ENCODE measurements around the gene SLC20A1. TPM values are rescaled to one million over a fixed set of nuclear protein-coding genes. Genes with fewer than 3 reads are reported as not detected.
"Not testable (repeated sequence)": the region's sequence is repeated elsewhere in the genome, so short reads cannot be mapped to it uniquely, and the experiment has no call there.

The SLC20A1 gene, protein sequence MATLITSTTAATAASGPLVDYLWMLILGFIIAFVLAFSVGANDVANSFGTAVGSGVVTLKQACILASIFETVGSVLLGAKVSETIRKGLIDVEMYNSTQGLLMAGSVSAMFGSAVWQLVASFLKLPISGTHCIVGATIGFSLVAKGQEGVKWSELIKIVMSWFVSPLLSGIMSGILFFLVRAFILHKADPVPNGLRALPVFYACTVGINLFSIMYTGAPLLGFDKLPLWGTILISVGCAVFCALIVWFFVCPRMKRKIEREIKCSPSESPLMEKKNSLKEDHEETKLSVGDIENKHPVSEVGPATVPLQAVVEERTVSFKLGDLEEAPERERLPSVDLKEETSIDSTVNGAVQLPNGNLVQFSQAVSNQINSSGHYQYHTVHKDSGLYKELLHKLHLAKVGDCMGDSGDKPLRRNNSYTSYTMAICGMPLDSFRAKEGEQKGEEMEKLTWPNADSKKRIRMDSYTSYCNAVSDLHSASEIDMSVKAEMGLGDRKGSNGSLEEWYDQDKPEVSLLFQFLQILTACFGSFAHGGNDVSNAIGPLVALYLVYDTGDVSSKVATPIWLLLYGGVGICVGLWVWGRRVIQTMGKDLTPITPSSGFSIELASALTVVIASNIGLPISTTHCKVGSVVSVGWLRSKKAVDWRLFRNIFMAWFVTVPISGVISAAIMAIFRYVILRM
- total RNA-seq, result 32.9 TPM

GRCh38 chr2:112645310-112646101, at the start of gene SLC20A1:
SLC20A1 (plus strand) TSS chr2:112645939; CDS start chr2:112646829, 890 bp downstream.
- DNase-seq (ENCODE audit: low read depth in 2 of 3, low spot score in 2 of 3), result peak; percentile 93 to 97 (median 96)

DNA sequence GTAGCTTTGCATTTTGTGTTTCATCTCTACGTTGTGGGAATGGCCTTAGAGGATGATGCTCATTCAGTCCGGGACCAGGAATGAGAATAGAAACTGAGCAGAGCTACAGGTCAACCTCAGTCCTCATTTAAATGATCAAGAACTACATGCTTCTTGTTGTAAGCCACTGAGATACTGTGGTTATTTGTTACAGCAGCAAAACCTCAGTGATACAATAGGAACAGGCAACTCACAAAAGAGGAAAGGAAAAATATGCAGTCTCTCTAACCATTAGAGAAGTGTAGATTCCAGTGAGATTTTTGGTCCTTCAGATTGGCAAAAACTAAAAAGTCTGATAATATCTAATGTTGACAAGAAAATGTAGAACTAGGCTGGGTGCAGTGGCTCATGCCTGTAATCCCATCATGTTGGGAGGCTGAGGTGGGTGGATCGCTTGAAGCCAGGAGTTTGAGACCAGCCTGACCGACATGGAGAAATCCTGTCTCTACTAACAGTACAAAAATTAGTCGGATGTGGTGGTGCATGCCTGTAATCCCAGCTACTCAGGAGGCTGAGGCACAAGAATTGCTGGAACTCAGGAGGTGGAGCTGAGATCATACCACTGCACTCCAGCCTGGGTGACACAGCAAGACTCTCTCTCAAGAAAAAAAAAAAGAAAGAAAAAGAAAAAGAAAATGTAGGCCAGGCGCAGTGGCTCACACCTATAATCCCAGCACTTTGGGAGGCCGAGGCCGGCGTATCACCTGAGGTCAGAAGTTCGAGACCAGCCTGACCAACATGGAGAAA, 48.0 kb upstream of the SLC20A1 start:
- no peak for DNase-seq (ENCODE audit: low read depth in 2 of 3, low spot score in 2 of 3)

DNA sequence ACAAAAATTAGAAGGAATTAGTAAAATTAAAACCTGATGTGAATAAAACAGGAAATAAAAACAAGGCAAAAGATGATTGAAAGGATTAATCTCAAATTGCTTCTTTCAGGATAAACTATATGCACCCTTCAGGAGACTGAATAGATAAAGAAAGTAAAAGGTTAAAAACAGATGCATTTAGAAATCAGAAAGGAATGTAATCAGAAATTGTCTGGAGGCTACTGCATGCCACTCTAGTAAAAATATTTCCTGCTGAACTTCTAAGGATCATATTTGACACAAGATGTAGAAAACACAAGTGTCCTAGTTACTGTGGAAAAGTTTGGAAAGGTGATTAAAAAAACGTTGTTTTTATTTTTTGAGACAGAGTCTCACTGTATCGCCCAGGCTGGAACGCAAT, 45.1 kb upstream of the SLC20A1 start:
- DNase-seq (ENCODE audit: low read depth in 2 of 3, low spot score in 2 of 3), result no peak

GRCh38 chr2:112601754-112602153, 44.0 kb upstream of the SLC20A1 start:
- no peak for DNase-seq (ENCODE audit: low read depth in 2 of 3, low spot score in 2 of 3)

DNA sequence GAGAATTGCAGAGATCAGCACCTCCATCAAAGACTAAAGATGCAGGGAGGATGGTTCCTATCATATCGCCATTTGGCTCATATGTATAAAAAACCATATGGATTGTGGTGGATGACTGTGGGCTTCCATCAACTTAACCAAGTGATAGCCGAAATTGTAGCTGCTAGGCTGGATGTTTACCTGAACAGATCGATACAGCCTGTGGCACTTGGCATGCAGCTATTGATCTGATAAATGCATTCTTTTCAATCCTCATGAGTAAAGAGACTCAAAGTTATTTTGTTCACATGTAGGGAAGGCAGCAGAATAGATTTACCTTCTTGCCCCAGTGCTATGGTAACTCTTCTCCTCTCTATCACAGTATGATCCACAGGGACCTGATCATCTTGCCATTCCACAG, 42.8 kb upstream of the SLC20A1 start:
- DNase-seq (ENCODE audit: low read depth in 2 of 3, low spot score in 2 of 3), result no peak

DNA sequence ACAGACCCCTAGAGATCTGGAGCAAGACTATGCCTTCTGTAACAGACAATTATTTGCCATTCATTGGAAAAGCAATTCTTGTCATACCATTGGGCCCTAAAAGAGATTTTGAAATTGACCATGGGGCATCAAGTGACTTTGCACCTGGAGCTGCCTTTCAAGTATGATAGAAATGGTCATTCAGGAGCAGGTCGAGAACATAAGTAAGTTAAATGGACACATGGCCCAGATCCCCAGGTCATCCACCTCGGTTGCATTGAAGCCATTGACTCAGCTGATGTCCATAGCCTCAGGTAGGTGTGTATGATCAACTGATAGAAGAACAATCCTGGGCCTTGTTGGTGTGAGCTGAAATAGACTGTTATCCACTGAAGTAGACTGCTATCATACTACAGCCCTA, 42.0 kb upstream of the SLC20A1 start:
- no peak for DNase-seq (ENCODE audit: low read depth in 2 of 3, low spot score in 2 of 3)

- no peak for DNase-seq (ENCODE audit: low read depth in 2 of 3, low spot score in 2 of 3)
Measured at GRCh38 chr2:112604952-112605351, 40.8 kb upstream of the SLC20A1 start.

- DNase-seq (ENCODE audit: low read depth in 2 of 3, low spot score in 2 of 3), result no peak
Measured at GRCh38 chr2:112605926-112606325, 39.8 kb upstream of the SLC20A1 start.

GRCh38 chr2:112606547-112606946, 39.2 kb upstream of the SLC20A1 start:
- no peak for DNase-seq (ENCODE audit: low read depth in 2 of 3, low spot score in 2 of 3)

DNA sequence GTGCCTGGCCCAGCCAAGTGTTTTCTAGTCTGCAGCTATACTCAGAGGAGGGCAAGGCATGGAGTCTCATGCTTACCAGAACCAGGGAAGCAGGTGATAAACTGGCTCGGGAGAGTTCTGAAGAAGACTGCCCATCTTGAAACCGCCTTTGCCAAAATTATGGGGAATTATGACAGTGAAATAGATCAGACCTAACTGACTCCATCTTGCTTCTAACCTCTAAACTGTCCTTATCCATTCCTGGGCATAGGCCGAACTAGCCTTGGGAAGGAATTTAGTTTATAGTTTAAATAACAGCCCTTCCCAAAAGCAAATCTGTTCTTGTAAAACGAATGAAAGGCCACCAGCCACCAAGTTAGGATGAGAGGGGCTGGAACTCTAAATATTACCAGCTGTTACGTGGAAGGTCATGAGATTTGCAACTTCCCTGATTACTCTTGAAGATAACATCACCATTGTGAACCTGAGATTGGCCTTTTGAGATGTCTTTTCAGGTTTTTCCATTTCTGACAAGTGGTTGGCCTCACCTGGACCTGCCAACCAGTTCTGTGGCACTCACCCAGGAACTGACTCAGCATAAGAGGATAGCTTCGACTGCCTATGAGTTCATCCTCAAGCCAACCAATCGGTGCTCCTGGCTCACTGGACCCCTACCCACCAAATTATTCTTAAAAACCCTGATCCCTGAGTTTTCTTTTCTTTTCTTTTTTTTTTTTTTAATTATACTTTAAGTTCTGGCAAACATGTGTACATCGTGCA, 37.9 kb upstream of the SLC20A1 start:
- DNase-seq (ENCODE audit: low read depth in 2 of 3, low spot score in 2 of 3), result no peak

GRCh38 chr2:112609320-112609719, 36.4 kb upstream of the SLC20A1 start:
- not testable (repeated sequence) for DNase-seq (ENCODE audit: low read depth in 2 of 3, low spot score in 2 of 3)

DNA sequence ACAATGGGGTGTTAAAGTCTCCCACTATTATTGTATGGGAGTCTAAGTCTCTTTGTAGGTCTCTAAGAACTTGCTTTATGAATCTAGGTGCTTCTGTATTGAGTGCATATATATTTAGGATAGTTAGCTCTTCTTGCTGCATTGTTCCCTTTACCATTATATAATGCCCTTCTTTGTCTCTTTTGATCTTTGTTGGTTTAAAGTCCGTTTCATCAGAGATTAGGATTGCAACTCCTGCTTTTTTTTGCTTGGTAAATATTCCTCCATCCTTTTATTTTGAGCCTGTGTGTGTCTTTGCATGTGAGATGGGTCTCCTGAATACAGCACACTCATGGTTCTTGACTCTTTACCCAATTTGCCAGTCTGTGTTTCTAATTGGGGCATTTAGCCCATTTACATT, 33.5 kb upstream of the SLC20A1 start:
- not testable (repeated sequence) for DNase-seq (ENCODE audit: low read depth in 2 of 3, low spot score in 2 of 3)

- DNase-seq (ENCODE audit: low read depth in 2 of 3, low spot score in 2 of 3), result no peak
Measured at GRCh38 chr2:112614201-112614840, 31.4 kb upstream of the SLC20A1 start.

- DNase-seq (ENCODE audit: low read depth in 2 of 3, low spot score in 2 of 3), result no peak
Measured at GRCh38 chr2:112615051-112615450, 30.7 kb upstream of the SLC20A1 start.

GRCh38 chr2:112615798-112616197, 29.9 kb upstream of the SLC20A1 start:
- not testable (repeated sequence) for DNase-seq (ENCODE audit: low read depth in 2 of 3, low spot score in 2 of 3)

GRCh38 chr2:112618383-112618782, 27.4 kb upstream of the SLC20A1 start:
- no peak for DNase-seq (ENCODE audit: low read depth in 2 of 3, low spot score in 2 of 3)

GRCh38 chr2:112621790-112622527, 23.8 kb upstream of the SLC20A1 start:
- no peak for DNase-seq (ENCODE audit: low read depth in 2 of 3, low spot score in 2 of 3)

DNA sequence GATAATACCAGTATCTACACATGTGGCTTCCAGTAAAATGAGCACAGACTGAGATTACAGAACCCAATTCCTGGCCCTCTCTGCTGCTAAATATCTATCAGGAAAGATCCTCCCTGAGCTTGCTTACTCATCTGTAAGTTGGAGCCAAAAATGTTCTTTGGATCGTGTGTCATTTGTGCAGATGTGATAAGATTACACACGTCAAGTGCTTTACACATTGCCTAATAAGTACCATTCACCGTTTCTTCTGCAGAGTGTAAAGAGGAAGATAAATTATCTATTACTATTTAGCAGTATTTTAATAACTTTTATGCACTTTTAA, 23.2 kb upstream of the SLC20A1 start:
- DNase-seq (ENCODE audit: low read depth in 2 of 3, low spot score in 2 of 3), result no peak
